ENCODE data around the gene ZNF418.
"Not testable (repeated sequence)": the region's sequence is repeated elsewhere in the genome, so short reads cannot be mapped to it uniquely, and the experiment has no call there.

ZNF418 gene

GRCh38 chr19:57888560-57889231 is 46.5 kb downstream of the ZNF418 start, which contains the start of gene ZNF814:
ZNF814 (minus strand) TSS chr19:57889037; CDS start chr19:57888802, 235 bp downstream.
- DNase-seq, result peak; percentile 80

GRCh38 chr19:57888107-57888559 is 47.1 kb downstream of the ZNF418 start:
- DNase-seq, result no peak

GRCh38 chr19:57887195-57887941 is 47.8 kb downstream of the ZNF418 start:
- no peak for DNase-seq

DNA sequence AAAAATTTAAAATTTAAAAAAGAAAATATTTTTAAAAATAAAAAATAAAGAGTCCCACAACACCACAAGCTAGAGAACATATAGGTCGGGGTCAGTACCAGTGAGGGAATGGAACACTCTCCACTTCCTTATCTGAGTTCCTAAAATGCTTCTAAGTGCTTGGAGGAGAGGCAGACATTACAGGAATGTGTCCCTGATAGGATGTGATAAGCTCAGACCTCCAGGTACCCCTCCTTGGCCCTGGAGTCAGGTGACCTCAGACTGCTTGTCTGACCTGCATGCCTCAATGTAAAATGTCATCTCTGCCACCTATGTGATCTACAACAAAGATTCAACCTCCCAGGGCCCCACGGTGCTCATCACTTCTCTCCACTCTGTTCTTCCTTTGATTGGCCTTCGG is 49.2 kb downstream of the ZNF418 start:
- DNase-seq, result no peak

- not testable (repeated sequence) for DNase-seq
Observed at GRCh38 chr19:57873883-57874799, 61.1 kb downstream of the ZNF418 start.

- DNase-seq, result no peak
Observed at GRCh38 chr19:57872450-57872849, 62.8 kb downstream of the ZNF418 start.
